PC-9 (cell line): ENCODE results near the gene ZDHHC5.

Experiments
- EZH2 ChIP-seq: fragments of 200-600 bp; sonication (generic); IDR thresholded peaks from 2 replicates; pipeline ENCODE4 v1.8.0; 2017; ENCODE audit warnings: antibody characterized with exemption, low read depth
- TF ChIP-seq, protein P1 (sequence below): fragments of 200-600 bp; sonication (generic); conservative IDR thresholded peaks from 2 replicates; pipeline ENCODE4 v1.6.1; 2017; ENCODE audit warnings: mixed run types, antibody characterized with exemption, mild to moderate bottlenecking, moderate library complexity

DNA sequence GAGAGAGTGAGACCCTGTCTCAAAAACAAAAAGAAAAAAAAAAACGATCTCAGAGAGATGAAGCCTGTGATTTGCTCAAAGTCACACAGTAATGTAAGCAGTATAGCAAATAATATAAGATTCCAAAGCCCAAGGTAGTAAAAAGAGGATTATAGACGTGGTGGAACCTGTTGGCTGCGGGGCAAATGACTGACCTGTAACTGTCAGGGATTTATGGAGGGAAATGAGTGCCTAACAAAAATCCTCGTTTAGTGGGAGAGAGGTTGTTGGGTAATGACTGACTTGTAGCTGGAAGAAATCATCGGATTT lies 11.1 kb upstream of the ZDHHC5 start:
- TF ChIP-seq, protein P1, sequence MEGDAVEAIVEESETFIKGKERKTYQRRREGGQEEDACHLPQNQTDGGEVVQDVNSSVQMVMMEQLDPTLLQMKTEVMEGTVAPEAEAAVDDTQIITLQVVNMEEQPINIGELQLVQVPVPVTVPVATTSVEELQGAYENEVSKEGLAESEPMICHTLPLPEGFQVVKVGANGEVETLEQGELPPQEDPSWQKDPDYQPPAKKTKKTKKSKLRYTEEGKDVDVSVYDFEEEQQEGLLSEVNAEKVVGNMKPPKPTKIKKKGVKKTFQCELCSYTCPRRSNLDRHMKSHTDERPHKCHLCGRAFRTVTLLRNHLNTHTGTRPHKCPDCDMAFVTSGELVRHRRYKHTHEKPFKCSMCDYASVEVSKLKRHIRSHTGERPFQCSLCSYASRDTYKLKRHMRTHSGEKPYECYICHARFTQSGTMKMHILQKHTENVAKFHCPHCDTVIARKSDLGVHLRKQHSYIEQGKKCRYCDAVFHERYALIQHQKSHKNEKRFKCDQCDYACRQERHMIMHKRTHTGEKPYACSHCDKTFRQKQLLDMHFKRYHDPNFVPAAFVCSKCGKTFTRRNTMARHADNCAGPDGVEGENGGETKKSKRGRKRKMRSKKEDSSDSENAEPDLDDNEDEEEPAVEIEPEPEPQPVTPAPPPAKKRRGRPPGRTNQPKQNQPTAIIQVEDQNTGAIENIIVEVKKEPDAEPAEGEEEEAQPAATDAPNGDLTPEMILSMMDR, result 0 out of 2 replicates have a peak, but pooled peaks have one; percentile 5
- TF ChIP-seq EZH2, result no peak
